OCI-LY3 (cell line): ENCODE measurements around the gene ANKRD28.

Experiments used
- EZH2phosphoT487 ChIP-seq: fragments of 200-600 bp; shearing (Covaris generic); IDR thresholded peaks from 2 replicates; pipeline ENCODE4 v1.6.1; 2018; ENCODE audit warnings: antibody characterized with exemption, mixed run types, low read depth
- TF ChIP-seq, protein P1 (sequence below): fragments of 200-600, 300-600 bp; sonication (generic); IDR thresholded peaks from 2 replicates; pipeline ENCODE4 v1.5.1; 2014; ENCODE audit warnings: antibody characterized with exemption, low read length, low read depth

DNA sequence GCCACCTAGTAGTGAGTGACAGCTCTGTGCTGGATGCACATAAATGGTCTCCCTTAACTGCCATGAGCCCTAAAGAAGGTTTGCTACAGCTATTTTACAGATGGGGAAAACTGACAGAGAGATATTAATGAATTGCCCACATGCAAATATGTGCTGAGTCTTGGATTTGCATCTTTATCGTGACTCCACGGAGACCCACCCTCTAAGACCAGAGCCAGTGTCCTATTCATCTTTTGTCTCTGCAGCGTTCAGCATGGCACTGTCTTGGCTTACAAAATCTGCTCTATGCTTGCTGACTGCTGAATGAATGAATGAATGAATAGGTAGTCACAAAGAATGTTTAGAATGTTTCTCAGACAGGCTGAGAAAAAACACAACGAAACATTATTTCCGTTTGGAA lies 147.9 kb downstream of the ANKRD28 start:
- TF ChIP-seq, protein P1, sequence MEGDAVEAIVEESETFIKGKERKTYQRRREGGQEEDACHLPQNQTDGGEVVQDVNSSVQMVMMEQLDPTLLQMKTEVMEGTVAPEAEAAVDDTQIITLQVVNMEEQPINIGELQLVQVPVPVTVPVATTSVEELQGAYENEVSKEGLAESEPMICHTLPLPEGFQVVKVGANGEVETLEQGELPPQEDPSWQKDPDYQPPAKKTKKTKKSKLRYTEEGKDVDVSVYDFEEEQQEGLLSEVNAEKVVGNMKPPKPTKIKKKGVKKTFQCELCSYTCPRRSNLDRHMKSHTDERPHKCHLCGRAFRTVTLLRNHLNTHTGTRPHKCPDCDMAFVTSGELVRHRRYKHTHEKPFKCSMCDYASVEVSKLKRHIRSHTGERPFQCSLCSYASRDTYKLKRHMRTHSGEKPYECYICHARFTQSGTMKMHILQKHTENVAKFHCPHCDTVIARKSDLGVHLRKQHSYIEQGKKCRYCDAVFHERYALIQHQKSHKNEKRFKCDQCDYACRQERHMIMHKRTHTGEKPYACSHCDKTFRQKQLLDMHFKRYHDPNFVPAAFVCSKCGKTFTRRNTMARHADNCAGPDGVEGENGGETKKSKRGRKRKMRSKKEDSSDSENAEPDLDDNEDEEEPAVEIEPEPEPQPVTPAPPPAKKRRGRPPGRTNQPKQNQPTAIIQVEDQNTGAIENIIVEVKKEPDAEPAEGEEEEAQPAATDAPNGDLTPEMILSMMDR, result no peak
- TF ChIP-seq EZH2phosphoT487, result no peak
